DMS 273 (cell line): ENCODE results near the gene PDE10A.

Experiments
- DNase-seq: peaks from one replicate; lab custom pipeline; 2025; ENCODE audit not compliant: unreplicated experiment; lab: John Stamatoyannopoulos, UW

PDE10A gene

GRCh38 chr6:165426892-165427291 is 236.1 kb downstream of the PDE10A start:
- no peak for DNase-seq

GRCh38 chr6:165422192-165422591 is 240.8 kb downstream of the PDE10A start:
- DNase-seq = no peak

- no peak for DNase-seq
These were observed 245.7 kb downstream of the PDE10A start for GRCh38 chr6:165417278-165417865.

- DNase-seq = no peak
These were observed 258.3 kb downstream of the PDE10A start for GRCh38 chr6:165404697-165405096.

- DNase-seq = no peak
These were observed 258.7 kb downstream of the PDE10A start for GRCh38 chr6:165404296-165404695.

GRCh38 chr6:165403006-165403595 is 259.9 kb downstream of the PDE10A start:
- DNase-seq = no peak

- DNase-seq = no peak
These were observed 261.9 kb downstream of the PDE10A start for GRCh38 chr6:165401092-165401491.

- DNase-seq = no peak
These were observed 272.6 kb downstream of the PDE10A start for GRCh38 chr6:165390475-165390874.

GRCh38 chr6:165389534-165389933 is 273.5 kb downstream of the PDE10A start:
- DNase-seq = no peak

- DNase-seq = no peak
These were observed 279.7 kb downstream of the PDE10A start for GRCh38 chr6:165383323-165383722.

- DNase-seq = no peak
These were observed 286.9 kb downstream of the PDE10A start for GRCh38 chr6:165376100-165376499.

- DNase-seq = no peak
These were observed 297.7 kb downstream of the PDE10A start for GRCh38 chr6:165365371-165365770.

GRCh38 chr6:165345700-165346099 is 317.3 kb downstream of the PDE10A start:
- no peak for DNase-seq

- no peak for DNase-seq
These were observed 322.5 kb downstream of the PDE10A start for GRCh38 chr6:165340532-165340931.

GRCh38 chr6:165325609-165326008 is 337.4 kb downstream of the PDE10A start:
- no peak for DNase-seq

GRCh38 chr6:165321555-165322145 is 341.4 kb downstream of the PDE10A start:
- DNase-seq = no peak

- no peak for DNase-seq
These were observed 341.9 kb downstream of the PDE10A start for GRCh38 chr6:165321150-165321549.

- DNase-seq = no peak
These were observed 345.3 kb downstream of the PDE10A start for GRCh38 chr6:165317723-165318122.

- DNase-seq = peak; percentile 72
These were observed 353.9 kb downstream of the PDE10A start, which contains the start of gene C6orf118 for GRCh38 chr6:165308926-165309731. Gene C6orf118 (minus strand): TSS chr6:165309605. CDS start chr6:165309586, 19 bp downstream.

GRCh38 chr6:165306955-165307354 is 356.1 kb downstream of the PDE10A start:
- no peak for DNase-seq

GRCh38 chr6:165301372-165302246 is 361.4 kb downstream of the PDE10A start:
- DNase-seq = no peak
